PFSK-1 (cell line): ENCODE results near the gene RPS10.

Experiments
- POLR2AphosphoS5 ChIP-seq: IDR thresholded peaks from 2 replicates; pipeline ENCODE4 v1.6.1; 2012; ENCODE audit warnings: low read depth, mild to moderate bottlenecking, control low read depth, low read length, moderate library complexity
- REST ChIP-seq, 2 experiments: IDR thresholded peaks; 2 replicates each; pipeline versions ENCODE4 v1.6.1 to v1.8.0; 2011 to 2012; ENCODE audit warnings: low read depth in 2 of 2, low read length in 2 of 2, control low read depth in 1 of 2, inconsistent platforms in 1 of 2, mild to moderate bottlenecking in 1 of 2, moderate library complexity in 1 of 2; ENCODE audit not compliant: insufficient read depth in 1 of 2
- SIN3A ChIP-seq: IDR thresholded peaks from 2 replicates; pipeline ENCODE4 v1.6.1; 2012; ENCODE audit warnings: mild to moderate bottlenecking, low read length, moderate library complexity, borderline replicate concordance; ENCODE audit not compliant: insufficient read depth

DNA sequence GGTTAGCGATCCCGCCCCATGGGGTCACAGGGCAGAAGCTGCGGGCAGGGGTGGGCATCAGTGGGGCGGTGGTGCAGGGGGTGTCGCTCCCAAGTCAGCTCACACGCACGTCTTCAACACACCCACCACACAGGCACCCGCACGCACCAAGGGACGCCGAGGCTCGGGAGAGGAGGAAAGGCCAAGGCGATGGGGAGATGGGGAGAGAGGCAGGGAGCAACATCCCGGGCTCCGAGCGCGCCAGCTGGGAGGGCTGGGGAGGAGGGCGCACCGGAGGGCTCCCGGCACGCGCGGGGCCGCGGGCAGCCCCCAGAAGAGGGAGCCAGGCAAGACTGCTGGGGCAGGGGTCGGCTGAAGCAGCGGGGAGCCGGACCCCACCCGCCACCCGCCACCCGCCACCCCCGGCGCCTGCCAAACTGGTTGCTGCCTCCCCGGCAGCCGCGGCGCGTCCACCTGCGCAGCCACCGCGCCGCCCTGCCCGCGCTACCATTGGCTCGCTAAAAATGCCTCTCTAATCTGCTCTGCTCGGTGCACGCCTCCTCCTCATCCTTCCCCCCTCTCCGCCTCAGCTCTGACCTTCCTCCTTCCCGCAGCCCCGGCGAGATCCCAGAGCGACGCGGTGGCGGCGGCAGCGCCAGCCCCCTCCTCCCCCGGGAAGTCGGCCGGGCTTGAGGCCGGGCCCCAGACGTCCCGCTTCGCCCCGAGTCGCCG, 39.8 kb upstream of the RPS10 start, which contains the start of gene PACSIN1:
- no peak for TF ChIP-seq REST (IDR thresholded peaks at IDR 0.05; ENCODE audit: insufficient read depth in 1 of 2, low read depth in 2 of 2, low read length in 2 of 2)
- no peak for TF ChIP-seq POLR2AphosphoS5
- no peak for TF ChIP-seq SIN3A
